Hematopoietic multipotent progenitor cell treated with erythropoietin and hydrocortisone succinate and interleukin-3 and kit ligand, for 4 days (in vitro differentiated cells): ENCODE results near the gene GOLGA2.

Source experiments
- DNase-seq: peaks from one replicate; pipeline ENCODE4 v3.0.0-alpha.2; 2015

GOLGA2 gene

GRCh38 chr9:128275198-128276007 lies at the start of gene GOLGA2:
TSS of gene GOLGA2 (minus strand) at chr9:128276007. CDS start at chr9:128275976, 31 bp downstream.
- DNase-seq: peak; percentile 33

- DNase-seq: no peak
Measured at GRCh38 chr9:128324401-128324800, 48.6 kb upstream of the GOLGA2 start.

GRCh38 chr9:128323791-128324190 lies 48.0 kb upstream of the GOLGA2 start:
- no peak for DNase-seq

- no peak for DNase-seq
Measured at GRCh38 chr9:128323212-128323730, 47.5 kb upstream of the GOLGA2 start.

GRCh38 chr9:128322404-128323211 lies 46.8 kb upstream of the GOLGA2 start, which contains the start of the genes COQ4 and TRUB2:
TSS of gene COQ4 (plus strand) at chr9:128322839. CDS start at chr9:128322859, 20 bp downstream.
TSS of gene TRUB2 (minus strand) at chr9:128322447. CDS start at chr9:128322408, 39 bp downstream.
- peak; percentile 98 for DNase-seq

- no peak for DNase-seq
Measured at GRCh38 chr9:128321879-128322403, 46.1 kb upstream of the GOLGA2 start.

- no peak for DNase-seq
Measured at GRCh38 chr9:128321343-128321742, 45.5 kb upstream of the GOLGA2 start.

- DNase-seq: no peak
Measured at GRCh38 chr9:128317629-128318028, 41.8 kb upstream of the GOLGA2 start.

GRCh38 chr9:128316421-128316820 lies 40.6 kb upstream of the GOLGA2 start:
- DNase-seq: no peak

GRCh38 chr9:128314697-128315096 lies 38.9 kb upstream of the GOLGA2 start:
- no peak for DNase-seq

- peak; percentile 25 for DNase-seq
Measured at GRCh38 chr9:128310461-128310860, 34.7 kb upstream of the GOLGA2 start.

- no peak for DNase-seq
Measured at GRCh38 chr9:128309551-128309950, 33.7 kb upstream of the GOLGA2 start.

- DNase-seq: no peak
Measured at GRCh38 chr9:128304971-128305288, 29.1 kb upstream of the GOLGA2 start.

- no peak for DNase-seq
Measured at GRCh38 chr9:128304136-128304970, 28.5 kb upstream of the GOLGA2 start.

GRCh38 chr9:128298535-128299482 lies 23.0 kb upstream of the GOLGA2 start:
- DNase-seq: no peak

- no peak for DNase-seq
Measured at GRCh38 chr9:128297221-128297773, 21.5 kb upstream of the GOLGA2 start.

- DNase-seq: peak; percentile 75
Measured at GRCh38 chr9:128296340-128297220, 20.8 kb upstream of the GOLGA2 start.

GRCh38 chr9:128294142-128294541 lies 18.3 kb upstream of the GOLGA2 start:
- no peak for DNase-seq

GRCh38 chr9:128293091-128293490 lies 17.3 kb upstream of the GOLGA2 start:
- no peak for DNase-seq

- DNase-seq: no peak
Measured at GRCh38 chr9:128292009-128292408, 16.2 kb upstream of the GOLGA2 start.
